ENCODE measurements around the gene MYH16.
"Not testable (repeated sequence)": the region's sequence is repeated elsewhere in the genome, so short reads cannot be mapped to it uniquely, and the experiment has no call there.

MYH16 gene

DNA sequence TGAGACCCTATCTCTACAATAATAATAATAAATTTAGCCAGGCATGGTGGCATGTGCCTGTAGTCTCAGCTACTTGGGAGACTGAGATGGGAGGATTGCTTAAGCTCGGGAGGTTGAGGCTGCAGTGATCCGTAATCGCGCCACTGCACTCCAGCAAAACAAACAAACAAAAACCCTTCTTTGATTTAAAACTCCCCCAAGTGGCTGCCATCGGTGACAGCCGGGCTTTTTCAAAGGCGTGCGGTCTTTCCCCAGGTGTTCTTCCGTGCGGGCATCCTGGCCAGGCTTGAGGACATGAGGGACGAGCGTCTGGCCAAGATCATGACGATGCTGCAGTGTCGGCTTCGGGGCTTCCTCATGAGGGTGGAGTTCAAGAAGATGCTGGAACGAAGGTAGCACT, 1.9 kb upstream of the MYH16 start:
- no peak overlapping the region for H3K27ac ChIP-seq
- H3K4me3 ChIP-seq (ENCODE audit: low read depth, low read length): no peak overlapping the region
- H3K27me3 ChIP-seq (ENCODE audit: insufficient read depth, low read depth, severe bottlenecking): no peaks in the 10 kb centered on the region
- H3K36me3 ChIP-seq: no peaks in the 10 kb centered on the region
- TF ChIP-seq, protein P1, sequence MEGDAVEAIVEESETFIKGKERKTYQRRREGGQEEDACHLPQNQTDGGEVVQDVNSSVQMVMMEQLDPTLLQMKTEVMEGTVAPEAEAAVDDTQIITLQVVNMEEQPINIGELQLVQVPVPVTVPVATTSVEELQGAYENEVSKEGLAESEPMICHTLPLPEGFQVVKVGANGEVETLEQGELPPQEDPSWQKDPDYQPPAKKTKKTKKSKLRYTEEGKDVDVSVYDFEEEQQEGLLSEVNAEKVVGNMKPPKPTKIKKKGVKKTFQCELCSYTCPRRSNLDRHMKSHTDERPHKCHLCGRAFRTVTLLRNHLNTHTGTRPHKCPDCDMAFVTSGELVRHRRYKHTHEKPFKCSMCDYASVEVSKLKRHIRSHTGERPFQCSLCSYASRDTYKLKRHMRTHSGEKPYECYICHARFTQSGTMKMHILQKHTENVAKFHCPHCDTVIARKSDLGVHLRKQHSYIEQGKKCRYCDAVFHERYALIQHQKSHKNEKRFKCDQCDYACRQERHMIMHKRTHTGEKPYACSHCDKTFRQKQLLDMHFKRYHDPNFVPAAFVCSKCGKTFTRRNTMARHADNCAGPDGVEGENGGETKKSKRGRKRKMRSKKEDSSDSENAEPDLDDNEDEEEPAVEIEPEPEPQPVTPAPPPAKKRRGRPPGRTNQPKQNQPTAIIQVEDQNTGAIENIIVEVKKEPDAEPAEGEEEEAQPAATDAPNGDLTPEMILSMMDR (IDR thresholded peaks at IDR 0.05; ENCODE audit: low read depth, low read length): no peak
- no peak for DNase-seq
- no peaks in the 10 kb centered on the region for H3K9me3 ChIP-seq (ENCODE audit: severe bottlenecking)

GRCh38 chr7:99273561-99273960, 922 bp downstream of the MYH16 start:
- not testable (repeated sequence) for H3K27ac ChIP-seq; H3K27me3 ChIP-seq (ENCODE audit: insufficient read depth, low read depth, severe bottlenecking)

GRCh38 chr7:99274908-99275307, 2.3 kb downstream of the MYH16 start:
- not testable (repeated sequence) for H3K27ac ChIP-seq; H3K4me3 ChIP-seq (ENCODE audit: low read depth, low read length)

More at GRCh38 chr7:99273561-99273960, 922 bp downstream of the MYH16 start:
- H3K36me3 ChIP-seq; H3K4me3 ChIP-seq (ENCODE audit: low read depth, low read length); H3K9me3 ChIP-seq (ENCODE audit: severe bottlenecking); DNase-seq: not testable (repeated sequence)

DNA sequence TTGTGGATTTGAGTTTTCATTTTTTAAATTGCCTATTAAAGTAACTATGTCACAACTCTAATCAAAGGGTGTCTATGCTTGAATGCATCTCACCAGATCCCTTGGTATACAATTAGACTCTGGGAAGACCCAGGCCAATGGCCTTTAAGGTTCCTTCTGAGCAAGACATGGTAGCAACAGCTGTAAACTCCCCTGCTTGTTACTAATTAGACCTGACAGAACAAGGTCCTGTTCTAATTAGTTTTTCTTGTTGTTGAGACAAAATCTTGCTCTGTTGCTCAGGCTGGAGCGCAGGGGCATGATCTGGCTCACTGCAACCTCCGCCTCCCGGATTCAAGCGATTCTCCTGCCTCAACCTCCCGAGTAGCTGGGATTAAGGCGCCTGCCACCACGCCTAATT, 2.9 kb downstream of the MYH16 start:
- Histone ChIP-seq H3K9me3 (ENCODE audit: severe bottlenecking) (no peaks in the 10 kb centered on the region), H3K27ac (no peak overlapping the region), H3K27me3 (ENCODE audit: insufficient read depth, low read depth, severe bottlenecking) (no peaks in the 10 kb centered on the region), H3K36me3 (no peaks in the 10 kb centered on the region), H3K4me3 (ENCODE audit: low read depth, low read length) (no peak overlapping the region)
- no peak for DNase-seq
- TF ChIP-seq, protein P1 (IDR thresholded peaks at IDR 0.05; ENCODE audit: low read depth, low read length): no peak

More at GRCh38 chr7:99274908-99275307, 2.3 kb downstream of the MYH16 start:
- H3K9me3 ChIP-seq (ENCODE audit: severe bottlenecking); H3K27me3 ChIP-seq (ENCODE audit: insufficient read depth, low read depth, severe bottlenecking); DNase-seq; H3K36me3 ChIP-seq: not testable (repeated sequence)

DNA sequence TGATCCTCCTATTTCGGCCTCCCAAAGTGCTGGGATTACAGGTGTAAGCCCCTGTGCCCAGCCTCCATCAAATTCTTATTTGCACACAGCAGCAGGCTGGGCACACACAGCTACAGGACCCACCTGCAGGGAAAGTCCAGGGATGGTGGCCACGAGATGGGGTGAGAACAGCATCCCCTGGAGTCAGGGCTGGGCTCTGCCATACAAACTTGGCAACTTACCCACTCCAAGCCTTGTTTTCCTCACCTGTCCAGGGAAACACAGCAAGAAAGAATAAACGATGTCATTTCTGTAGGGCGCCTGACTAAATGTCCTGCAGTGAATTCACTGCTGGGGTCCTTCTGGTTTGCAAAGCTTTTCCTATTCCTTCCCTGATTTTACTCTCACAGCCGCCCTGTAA, 5.5 kb downstream of the MYH16 start:
- Histone ChIP-seq H3K27me3 (ENCODE audit: insufficient read depth, low read depth, severe bottlenecking) (no peaks in the 10 kb centered on the region), H3K4me3 (ENCODE audit: low read depth, low read length) (no peak overlapping the region), H3K27ac (no peak overlapping the region), H3K9me3 (ENCODE audit: severe bottlenecking) (no peaks in the 10 kb centered on the region), H3K36me3 (no peaks in the 10 kb centered on the region)
- DNase-seq: no peak
- TF ChIP-seq, protein P1 (IDR thresholded peaks at IDR 0.05; ENCODE audit: low read depth, low read length): peak; percentile 14; the same call in 1 of the 2 replicates

DNA sequence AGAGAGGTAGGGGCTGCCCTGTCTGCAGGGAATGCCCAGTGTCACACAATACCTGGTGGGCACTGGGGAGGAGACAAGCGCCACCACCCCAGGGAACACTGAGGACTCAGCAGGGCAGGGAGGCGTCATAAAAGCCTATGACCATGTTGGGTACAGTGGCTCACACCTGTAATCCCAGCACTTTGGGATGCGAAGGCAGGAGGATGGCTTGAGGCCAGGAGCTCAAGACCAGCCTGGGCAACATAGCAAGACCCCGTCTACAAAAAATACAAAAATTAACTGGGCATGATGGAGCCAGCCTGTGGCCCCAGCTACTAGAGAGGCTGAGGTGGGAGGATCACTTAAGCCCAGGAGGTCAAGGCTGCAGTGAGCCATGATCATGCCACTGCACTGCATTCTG, 11.5 kb downstream of the MYH16 start:
- not testable (repeated sequence) for H3K4me3 ChIP-seq (ENCODE audit: low read depth, low read length); H3K36me3 ChIP-seq; DNase-seq; H3K9me3 ChIP-seq (ENCODE audit: severe bottlenecking); H3K27ac ChIP-seq; H3K27me3 ChIP-seq (ENCODE audit: insufficient read depth, low read depth, severe bottlenecking)

DNA sequence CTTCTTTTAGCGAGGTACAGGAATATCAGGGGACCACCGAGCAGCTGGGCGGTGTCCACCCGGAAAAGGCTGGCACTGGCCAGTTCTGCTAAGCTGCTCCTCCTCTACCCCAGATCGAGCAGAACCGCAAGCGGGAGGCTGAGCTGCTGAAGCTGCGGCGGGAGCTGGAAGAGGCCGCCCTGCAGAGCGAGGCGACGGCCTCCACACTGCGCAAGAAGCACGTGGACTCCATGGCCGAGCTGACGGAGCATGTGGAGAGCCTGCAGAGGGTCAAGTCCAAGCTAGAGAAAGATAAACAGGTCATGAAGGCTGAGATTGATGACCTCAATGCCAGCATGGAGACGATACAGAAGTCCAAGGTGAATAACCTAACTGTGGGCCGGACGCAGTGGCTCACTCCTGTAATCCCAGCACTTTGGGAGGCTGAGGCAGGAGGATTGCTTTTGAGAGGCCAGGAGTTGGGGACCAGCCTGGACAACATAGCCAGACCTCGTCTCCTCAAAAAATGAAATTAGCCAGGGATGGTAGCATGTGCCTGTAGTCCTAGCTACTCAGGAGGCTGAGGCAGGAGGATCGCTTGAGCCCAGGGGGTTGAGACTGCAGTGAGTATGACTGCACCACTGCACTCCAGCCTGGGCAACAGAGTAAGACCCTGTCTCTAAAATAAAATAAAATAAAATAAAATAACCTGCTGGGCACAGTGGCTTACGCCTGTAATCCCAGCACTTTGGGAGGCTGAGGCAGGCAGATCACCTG, 15.3 kb downstream of the MYH16 start:
- Histone ChIP-seq H3K27ac (no peak overlapping the region), H3K9me3 (ENCODE audit: severe bottlenecking) (no peaks in the 10 kb centered on the region), H3K4me3 (ENCODE audit: low read depth, low read length) (no peak overlapping the region), H3K27me3 (ENCODE audit: insufficient read depth, low read depth, severe bottlenecking) (no peaks in the 10 kb centered on the region), H3K36me3 (no peaks in the 10 kb centered on the region)
- TF ChIP-seq, protein P1 (IDR thresholded peaks at IDR 0.05; ENCODE audit: low read depth, low read length): no peak
- DNase-seq: no peak
